Measurements from ENCODE around the gene ACBD6. TPM values are rescaled to one million over a fixed set of nuclear protein-coding genes. Genes with fewer than 3 reads are reported as not detected.
A peak's percentile ranks its signal among the peaks of the same experiment; 100 is the strongest.
"Not testable (repeated sequence)": the region's sequence is repeated elsewhere in the genome, so short reads cannot be mapped to it uniquely, and the experiment has no call there.

Gene ACBD6
- total and polyA plus RNA-seq, 2 experiments from 2014 or later: 72.2 to 73.9 TPM

DNA sequence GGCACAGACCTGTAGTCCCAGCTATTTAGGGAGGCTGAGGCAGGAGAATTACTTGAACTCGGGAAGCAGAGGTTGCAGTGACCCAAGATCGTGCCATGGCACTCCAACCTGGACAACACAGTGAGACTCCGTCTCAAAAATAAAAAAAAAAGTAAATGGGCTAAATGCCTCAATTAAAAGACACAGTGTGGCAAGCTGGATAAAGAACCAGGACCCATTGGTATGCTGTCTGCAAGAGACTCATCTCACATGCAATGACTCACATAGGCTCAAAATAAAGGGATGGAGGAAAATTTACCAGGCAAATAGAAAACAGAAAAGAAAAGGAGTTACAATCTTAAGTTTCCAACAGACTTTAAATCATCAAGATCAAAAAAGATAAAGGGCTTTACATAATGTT, 40.3 kb downstream of the ACBD6 start:
- DNase-seq (ENCODE audit: low read depth in 1 of 2, low spot score in 1 of 2): peak in 1 of 2 donors; percentile 3
- TF ChIP-seq, protein P1, sequence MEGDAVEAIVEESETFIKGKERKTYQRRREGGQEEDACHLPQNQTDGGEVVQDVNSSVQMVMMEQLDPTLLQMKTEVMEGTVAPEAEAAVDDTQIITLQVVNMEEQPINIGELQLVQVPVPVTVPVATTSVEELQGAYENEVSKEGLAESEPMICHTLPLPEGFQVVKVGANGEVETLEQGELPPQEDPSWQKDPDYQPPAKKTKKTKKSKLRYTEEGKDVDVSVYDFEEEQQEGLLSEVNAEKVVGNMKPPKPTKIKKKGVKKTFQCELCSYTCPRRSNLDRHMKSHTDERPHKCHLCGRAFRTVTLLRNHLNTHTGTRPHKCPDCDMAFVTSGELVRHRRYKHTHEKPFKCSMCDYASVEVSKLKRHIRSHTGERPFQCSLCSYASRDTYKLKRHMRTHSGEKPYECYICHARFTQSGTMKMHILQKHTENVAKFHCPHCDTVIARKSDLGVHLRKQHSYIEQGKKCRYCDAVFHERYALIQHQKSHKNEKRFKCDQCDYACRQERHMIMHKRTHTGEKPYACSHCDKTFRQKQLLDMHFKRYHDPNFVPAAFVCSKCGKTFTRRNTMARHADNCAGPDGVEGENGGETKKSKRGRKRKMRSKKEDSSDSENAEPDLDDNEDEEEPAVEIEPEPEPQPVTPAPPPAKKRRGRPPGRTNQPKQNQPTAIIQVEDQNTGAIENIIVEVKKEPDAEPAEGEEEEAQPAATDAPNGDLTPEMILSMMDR (IDR thresholded peaks at IDR 0.05; ENCODE audit: low read depth, low read length): no peak
- H3K27me3 ChIP-seq: no peaks in the 10 kb centered on the region
- no peaks in the 10 kb centered on the region for H3K4me1 ChIP-seq (ENCODE audit: low read depth)
- H3K4me3 ChIP-seq: no peak overlapping the region
- no peaks in the 10 kb centered on the region for H3K36me3 ChIP-seq
- H3K27ac ChIP-seq: no peak overlapping the region
- H3K9me3 ChIP-seq (ENCODE audit: low read depth): no peaks in the 10 kb centered on the region

DNA sequence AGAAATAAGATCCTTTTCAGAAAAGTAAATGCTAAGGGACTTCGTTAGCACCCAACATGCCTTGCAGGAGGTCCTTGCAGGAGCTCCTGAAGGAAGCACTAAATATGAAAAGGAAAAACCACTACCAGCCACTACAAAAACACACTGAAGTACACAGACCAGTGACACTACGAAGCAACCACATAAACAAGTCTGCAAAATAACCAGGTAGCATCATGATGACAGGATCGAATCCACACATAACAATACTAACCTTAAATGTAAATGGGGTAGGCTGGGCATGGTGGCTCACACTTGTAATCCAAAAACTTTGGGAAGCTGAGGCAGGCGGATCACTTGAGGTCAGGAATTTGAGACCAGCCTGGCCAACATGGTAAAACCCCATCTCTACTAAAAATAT, 40.7 kb downstream of the ACBD6 start:
- H3K27ac ChIP-seq; DNase-seq (ENCODE audit: low read depth in 1 of 2, low spot score in 1 of 2); H3K36me3 ChIP-seq; H3K4me3 ChIP-seq; H3K27me3 ChIP-seq; H3K4me1 ChIP-seq (ENCODE audit: low read depth); H3K9me3 ChIP-seq (ENCODE audit: low read depth): not testable (repeated sequence)

DNA sequence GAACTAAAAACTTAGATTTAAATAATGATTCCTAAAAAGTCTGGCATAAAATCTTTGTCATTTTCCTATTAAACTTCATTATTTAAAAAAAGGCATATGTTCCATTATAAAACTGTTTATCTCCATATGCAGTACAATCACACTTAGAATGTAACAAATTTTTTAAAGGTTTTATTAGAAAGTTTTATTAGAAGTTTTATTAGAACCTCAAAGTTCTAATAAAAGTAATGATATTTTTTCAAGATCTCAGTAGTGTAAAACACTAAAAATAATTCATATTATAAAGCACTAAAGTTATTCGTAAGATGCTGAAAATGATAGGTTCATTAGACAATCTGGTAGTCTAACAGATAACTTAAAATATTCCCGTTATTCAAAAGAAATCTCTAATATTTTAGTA, 43.6 kb downstream of the ACBD6 start:
- Histone ChIP-seq H3K27ac (no peak overlapping the region), H3K4me3 (no peak overlapping the region), H3K27me3 (no peaks in the 10 kb centered on the region), H3K9me3 (ENCODE audit: low read depth) (no peaks in the 10 kb centered on the region), H3K4me1 (ENCODE audit: low read depth) (no peaks in the 10 kb centered on the region), H3K36me3 (no peaks in the 10 kb centered on the region)
- TF ChIP-seq, protein P1 (IDR thresholded peaks at IDR 0.05; ENCODE audit: low read depth, low read length): no peak
- DNase-seq (ENCODE audit: low read depth in 1 of 2, low spot score in 1 of 2): no peak

DNA sequence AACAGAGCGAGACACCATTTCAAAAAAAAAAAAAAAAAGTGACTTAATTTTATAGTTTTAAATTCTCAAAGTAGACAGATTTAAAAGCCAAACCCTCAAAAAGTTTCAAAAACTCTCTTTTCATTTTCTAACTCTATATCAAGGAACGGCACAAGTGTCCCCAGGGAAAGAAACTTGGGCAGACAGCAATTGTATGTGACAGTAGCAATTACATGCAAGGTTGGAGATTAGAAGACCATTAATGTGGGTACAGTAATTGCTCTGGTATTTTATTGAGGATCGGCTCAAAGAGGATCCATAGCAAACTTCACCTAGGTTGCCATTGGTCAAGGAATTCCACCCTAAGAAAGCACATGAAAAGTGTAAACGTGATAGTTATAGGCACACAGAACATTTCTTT, 46.2 kb downstream of the ACBD6 start:
- Histone ChIP-seq H3K36me3 (no peaks in the 10 kb centered on the region), H3K4me1 (ENCODE audit: low read depth) (no peaks in the 10 kb centered on the region), H3K4me3 (no peak overlapping the region), H3K27me3 (no peaks in the 10 kb centered on the region), H3K9me3 (ENCODE audit: low read depth) (no peaks in the 10 kb centered on the region), H3K27ac (no peak overlapping the region)
- TF ChIP-seq, protein P1 (IDR thresholded peaks at IDR 0.05; ENCODE audit: low read depth, low read length): no peak
- DNase-seq (ENCODE audit: low read depth in 1 of 2, low spot score in 1 of 2): no peak

DNA sequence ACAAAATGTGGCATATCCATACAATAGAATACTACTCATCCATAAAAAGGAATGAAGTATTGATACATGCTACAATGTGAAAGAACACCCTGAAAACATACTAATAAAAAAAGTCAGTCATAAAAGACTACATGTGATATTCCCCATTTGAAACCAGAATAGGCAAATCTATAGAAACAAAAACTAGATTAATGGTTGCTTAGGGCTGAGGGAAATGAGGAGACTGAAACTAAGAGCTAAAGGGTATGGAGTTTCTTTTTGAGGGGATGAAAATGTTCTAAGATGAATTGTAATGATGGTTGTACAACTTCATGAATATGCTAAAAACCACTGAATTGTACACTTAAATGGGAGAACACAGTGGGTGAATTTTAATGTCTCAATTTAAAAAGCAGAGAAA, 50.9 kb downstream of the ACBD6 start:
- Histone ChIP-seq H3K36me3 (no peaks in the 10 kb centered on the region), H3K27ac (no peak overlapping the region), H3K27me3 (no peaks in the 10 kb centered on the region), H3K4me3 (no peak overlapping the region), H3K4me1 (ENCODE audit: low read depth) (no peaks in the 10 kb centered on the region), H3K9me3 (ENCODE audit: low read depth) (no peaks in the 10 kb centered on the region)
- DNase-seq (ENCODE audit: low read depth in 1 of 2, low spot score in 1 of 2): no peak
- TF ChIP-seq, protein P1 (IDR thresholded peaks at IDR 0.05; ENCODE audit: low read depth, low read length): no peak

DNA sequence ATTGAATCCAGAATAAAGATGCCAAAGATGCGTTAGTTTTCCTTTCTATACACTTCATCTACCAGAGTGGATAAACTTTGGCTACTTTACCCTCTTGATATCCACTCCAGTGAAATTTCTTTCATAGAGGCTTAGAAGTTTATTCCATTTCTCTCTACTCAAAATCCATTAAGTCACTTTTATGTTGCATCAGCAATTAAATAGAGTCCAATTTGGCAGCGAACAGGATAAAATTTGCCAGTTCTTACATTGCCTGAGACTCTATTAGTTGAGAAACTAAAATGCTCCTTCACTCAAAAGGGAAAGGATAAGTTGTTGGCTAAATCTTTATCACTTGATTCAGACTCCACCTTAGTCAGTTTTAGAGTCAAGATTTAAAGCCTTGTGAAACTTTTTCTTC, 57.9 kb downstream of the ACBD6 start:
- no peak overlapping the region for H3K27ac ChIP-seq
- no peaks in the 10 kb centered on the region for H3K4me1 ChIP-seq (ENCODE audit: low read depth)
- TF ChIP-seq, protein P1 (IDR thresholded peaks at IDR 0.05; ENCODE audit: low read depth, low read length): no peak
- DNase-seq (ENCODE audit: low read depth in 1 of 2, low spot score in 1 of 2): no peak
- H3K27me3 ChIP-seq: no peaks in the 10 kb centered on the region
- H3K4me3 ChIP-seq: no peak overlapping the region
- no peaks in the 10 kb centered on the region for H3K36me3 ChIP-seq
- H3K9me3 ChIP-seq (ENCODE audit: low read depth): peaks cover 4% of the 10 kb centered on the region

Data from cardiac muscle cell (in vitro differentiated cells and primary cell).